HG02588 (cell line): Measurements from ENCODE around the gene DLG2.

Experiments
- ATAC-seq: cut with Tn5 transposase; IDR thresholded peaks from one replicate; pipeline ENCODE4 v1.9.1; 2021; ENCODE audit warnings: mild to moderate bottlenecking, moderate library complexity; ENCODE audit not compliant: unreplicated experiment

Gene DLG2

DNA sequence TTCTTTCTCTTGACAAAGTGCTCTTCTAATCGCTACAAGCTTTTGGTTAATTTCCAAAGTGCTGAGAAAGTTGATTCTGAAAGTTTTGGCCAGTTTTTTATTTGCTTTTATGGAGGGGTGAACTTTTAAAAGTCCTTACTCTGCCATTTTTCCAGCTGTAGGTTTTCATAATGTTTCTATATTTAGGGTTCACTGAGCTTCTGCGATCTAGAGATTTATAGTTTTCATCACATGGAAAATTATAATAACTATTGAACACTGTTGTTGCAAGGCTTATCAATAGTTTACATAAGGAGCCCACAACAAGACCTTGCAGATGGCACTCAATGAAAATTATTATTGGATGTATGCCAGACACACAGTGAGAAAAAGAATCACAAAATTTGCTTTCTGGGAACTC is 55.1 kb downstream of the DLG2 start:
- no peak for ATAC-seq

- ATAC-seq, result no peak
Measured at GRCh38 chr11:85569525-85569924, 57.6 kb downstream of the DLG2 start.

- ATAC-seq, result no peak
Measured at GRCh38 chr11:85558411-85558810, 68.7 kb downstream of the DLG2 start.

DNA sequence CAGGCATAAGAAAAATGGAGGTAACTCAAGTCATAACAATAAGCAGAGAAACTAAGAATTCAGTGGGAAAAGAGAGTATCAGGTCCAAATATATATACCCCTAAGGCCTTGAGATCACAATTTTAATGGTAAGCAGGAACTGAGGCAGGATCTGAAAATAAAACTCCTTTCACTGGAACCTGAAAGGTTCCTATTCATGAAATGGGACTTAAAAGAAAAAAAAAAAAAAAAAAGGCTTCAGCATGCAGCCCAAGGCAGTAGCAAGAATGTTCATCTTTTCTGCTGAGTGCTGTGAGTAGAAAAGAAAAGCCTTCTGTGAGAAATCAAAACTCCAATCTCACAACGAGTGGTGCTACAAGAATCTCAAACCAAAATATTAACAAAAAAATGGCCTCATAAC is 75.3 kb downstream of the DLG2 start:
- no peak for ATAC-seq

GRCh38 chr11:85541683-85542082 is 85.5 kb downstream of the DLG2 start:
- ATAC-seq, result no peak

DNA sequence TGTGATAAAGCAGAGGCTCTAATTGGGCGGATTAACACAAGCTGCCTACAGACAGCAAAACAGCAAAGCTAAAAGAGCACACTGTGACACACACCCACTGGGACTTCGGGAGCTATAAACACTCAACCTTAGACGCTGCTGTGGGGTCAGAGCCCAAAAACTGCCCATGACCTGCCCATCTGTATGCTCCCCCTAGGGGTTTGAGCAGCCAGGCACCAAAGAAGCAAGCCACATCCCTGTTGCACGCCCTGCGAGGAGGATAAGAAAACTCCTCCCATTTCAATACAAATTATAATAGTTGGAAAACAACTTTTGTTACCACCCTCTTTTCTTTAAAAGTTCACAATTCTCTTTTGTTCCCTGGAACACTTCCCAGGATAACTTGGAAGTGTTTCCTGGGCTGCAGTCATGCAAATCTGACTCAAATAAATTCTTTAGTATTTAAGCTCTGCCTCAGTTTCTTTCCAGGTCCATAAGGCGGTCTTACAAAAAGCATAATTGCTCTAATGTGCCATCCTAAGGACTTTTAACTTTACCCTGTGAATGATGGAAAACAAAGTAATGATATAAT is 86.4 kb downstream of the DLG2 start:
- ATAC-seq, result no peak

- no peak for ATAC-seq
Measured at GRCh38 chr11:85540181-85540580, 87.0 kb downstream of the DLG2 start.

- no peak for ATAC-seq
Measured at GRCh38 chr11:85539740-85540139, 87.4 kb downstream of the DLG2 start.

GRCh38 chr11:85539029-85539689 is 88.0 kb downstream of the DLG2 start:
- no peak for ATAC-seq

DNA sequence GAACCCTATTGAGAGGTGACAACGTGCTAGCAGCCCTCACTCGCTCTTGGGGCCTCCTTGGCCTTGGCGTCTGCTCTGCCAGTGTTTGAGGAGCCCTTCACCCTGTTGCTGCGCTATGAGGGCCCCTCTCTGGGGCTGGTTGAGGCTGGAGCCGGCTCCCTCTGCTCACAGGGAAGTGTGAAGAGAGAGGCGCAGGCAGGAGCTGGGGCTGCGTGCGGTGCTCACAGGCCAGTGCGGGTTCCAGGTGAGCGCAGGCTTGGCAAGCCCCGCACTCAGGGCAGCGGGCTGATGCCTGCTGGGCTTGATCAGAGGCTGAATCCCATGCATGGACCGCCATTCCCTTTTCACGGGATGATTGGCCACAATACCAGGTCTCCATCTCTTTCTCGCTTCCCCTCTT is 90.7 kb downstream of the DLG2 start:
- no peak for ATAC-seq

GRCh38 chr11:85534806-85535205 is 92.3 kb downstream of the DLG2 start:
- no peak for ATAC-seq

DNA sequence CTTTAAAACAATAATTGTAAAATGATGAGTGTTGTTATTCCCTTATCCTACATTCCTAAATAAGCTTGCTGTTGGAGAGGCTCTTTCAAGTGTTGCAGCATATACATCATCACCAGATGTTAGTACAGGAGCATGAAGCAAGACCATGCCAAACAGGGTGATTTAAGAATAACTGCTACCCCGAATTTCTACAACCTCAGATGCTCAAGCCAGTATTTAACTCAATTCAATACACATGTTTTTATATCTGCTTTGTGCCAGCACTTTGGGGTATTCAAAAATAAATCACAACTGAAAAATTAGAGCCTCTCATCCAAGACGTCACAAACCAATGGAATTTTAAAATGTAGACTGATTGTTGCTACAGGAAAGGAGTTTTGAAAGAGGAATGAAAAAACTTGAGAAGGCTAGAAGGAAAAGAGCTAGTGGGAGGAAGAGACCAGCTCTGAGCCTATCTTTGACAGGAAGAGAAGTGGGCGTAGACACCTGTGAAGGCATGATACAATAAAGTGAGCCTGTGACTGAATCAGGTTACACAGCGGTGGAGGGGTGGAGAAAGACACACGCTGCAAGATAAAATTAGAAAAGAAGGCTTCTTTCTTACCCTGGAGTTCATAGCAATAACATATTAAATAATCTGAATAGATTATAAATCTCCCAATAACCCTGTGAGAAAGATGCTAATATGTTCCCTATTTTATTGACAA is 95.8 kb downstream of the DLG2 start:
- ATAC-seq, result no peak

- ATAC-seq, result no peak
Measured at GRCh38 chr11:85530634-85531033, 96.5 kb downstream of the DLG2 start.

- ATAC-seq, result no peak
Measured at GRCh38 chr11:85526564-85526963, 100.6 kb downstream of the DLG2 start.

- no peak for ATAC-seq
Measured at GRCh38 chr11:85525686-85526085, 101.5 kb downstream of the DLG2 start.

GRCh38 chr11:85517272-85517671 is 109.9 kb downstream of the DLG2 start:
- no peak for ATAC-seq

DNA sequence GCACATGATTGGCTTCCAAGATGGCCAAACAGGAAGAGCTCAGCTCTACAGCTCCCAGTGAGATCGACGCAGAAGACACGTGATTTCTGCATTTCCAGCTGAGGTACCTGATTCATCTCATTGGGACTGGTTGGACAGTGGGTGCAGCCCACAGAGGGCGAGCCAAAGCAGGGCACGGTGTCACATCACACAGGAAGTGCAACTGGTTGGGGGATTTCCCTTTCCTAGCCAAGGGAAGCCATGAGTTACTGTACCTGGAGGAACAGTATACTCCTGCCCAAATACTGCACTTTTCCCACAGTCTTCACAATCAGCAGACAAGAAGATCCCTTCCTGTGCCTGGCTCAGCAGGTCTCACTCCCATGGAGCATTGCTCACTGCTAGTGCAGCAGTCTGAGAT is 131.2 kb downstream of the DLG2 start:
- no peak for ATAC-seq

DNA sequence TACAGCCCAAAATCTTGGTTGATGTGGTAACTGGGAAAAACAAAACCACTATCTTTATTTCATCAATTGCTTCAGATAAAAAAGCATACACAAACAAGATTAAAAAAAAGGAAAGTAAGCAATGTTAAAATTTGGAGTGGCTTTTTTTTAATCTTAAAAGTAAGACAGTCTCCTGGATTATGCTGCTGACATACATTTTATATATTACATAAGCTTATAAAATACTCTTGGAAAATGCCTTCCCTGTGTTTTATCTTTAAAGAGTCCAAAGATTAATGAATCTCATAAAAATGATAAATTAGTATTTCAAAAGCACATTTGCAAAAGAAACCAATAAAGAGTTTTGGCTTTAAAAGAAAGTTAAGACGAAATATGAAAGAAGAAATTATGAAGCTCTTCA is 132.7 kb downstream of the DLG2 start:
- ATAC-seq, result no peak

GRCh38 chr11:85485902-85486301 is 141.2 kb downstream of the DLG2 start:
- no peak for ATAC-seq

GRCh38 chr11:85483861-85484260 is 143.3 kb downstream of the DLG2 start:
- no peak for ATAC-seq

DNA sequence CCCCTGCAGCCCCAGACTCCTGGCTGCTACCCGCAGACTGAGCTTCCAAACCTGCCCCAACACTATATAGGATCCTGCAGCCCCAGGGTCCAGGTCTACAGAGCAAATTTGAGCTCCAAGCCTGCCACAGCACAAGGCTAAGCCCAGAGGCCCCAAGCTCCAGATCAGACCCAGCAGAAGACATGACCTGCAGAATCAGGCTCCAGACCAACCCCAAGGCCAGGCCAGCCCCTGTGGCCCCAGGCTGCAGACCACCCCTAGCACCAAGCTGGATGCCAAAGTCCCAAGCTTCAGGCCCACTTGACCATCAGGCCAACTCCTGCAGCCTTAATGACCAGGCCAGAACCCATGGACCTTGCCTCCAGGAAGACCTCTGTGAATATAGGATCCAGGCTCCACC is 145.3 kb downstream of the DLG2 start:
- ATAC-seq, result no peak
